IPS-18c (cell line): ENCODE measurements around the gene CHD9.

ENCODE experiments used
- H3K4me3 ChIP-seq: 2 replicates; pipeline ENCODE4 v1.7.0; 2013; ENCODE audit warnings: low read depth, mild to moderate bottlenecking, low read length, moderate library complexity; ENCODE audit not compliant: insufficient read depth
- H3K9me3 ChIP-seq: one replicate; pipeline ENCODE4 v1.6.1; 2013; ENCODE audit warnings: mild to moderate bottlenecking, low read length, moderate library complexity; ENCODE audit not compliant: control insufficient read depth, insufficient read depth

CHD9 gene

DNA sequence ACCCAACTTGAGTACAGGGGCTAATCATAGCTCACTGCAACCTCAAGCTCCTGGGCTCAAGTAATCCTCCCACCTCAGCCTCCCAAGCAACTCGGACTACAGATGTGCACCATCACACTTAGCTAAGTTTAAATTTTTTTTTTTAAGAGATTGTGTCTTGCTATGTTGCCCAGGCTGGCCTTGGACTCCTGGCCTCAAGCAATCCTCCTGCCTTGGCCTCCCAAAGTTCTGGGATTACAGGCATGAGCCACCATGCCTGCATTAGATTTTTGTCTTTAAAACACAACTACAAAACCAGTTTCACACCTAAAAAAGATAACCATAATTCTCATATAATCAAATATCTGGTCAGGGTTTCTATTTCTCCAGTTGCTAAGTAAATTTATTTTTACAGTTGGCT, 147.1 kb downstream of the CHD9 start:
- no peaks in the 10 kb centered on the region for H3K9me3 ChIP-seq
- no peak overlapping the region for H3K4me3 ChIP-seq

DNA sequence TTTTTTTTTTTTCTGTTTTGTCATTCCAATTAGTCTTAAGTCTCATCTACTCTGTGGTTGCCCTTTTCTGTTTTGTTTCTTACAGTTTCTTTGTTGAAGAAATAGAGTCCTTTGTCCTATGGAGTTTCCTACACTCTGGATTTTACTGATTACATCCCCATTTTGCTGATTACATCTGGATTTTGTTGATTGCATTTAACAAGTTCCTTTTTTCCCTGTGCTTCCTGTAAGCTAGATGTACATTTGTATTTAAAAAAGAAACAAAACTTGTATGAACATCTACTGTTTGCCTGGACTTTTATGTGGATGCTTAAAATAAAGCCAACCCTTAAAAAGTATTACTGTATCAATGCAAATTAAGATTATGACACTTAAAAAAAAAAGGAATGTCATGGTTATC, 147.6 kb downstream of the CHD9 start:
- no peaks in the 10 kb centered on the region for H3K9me3 ChIP-seq

DNA sequence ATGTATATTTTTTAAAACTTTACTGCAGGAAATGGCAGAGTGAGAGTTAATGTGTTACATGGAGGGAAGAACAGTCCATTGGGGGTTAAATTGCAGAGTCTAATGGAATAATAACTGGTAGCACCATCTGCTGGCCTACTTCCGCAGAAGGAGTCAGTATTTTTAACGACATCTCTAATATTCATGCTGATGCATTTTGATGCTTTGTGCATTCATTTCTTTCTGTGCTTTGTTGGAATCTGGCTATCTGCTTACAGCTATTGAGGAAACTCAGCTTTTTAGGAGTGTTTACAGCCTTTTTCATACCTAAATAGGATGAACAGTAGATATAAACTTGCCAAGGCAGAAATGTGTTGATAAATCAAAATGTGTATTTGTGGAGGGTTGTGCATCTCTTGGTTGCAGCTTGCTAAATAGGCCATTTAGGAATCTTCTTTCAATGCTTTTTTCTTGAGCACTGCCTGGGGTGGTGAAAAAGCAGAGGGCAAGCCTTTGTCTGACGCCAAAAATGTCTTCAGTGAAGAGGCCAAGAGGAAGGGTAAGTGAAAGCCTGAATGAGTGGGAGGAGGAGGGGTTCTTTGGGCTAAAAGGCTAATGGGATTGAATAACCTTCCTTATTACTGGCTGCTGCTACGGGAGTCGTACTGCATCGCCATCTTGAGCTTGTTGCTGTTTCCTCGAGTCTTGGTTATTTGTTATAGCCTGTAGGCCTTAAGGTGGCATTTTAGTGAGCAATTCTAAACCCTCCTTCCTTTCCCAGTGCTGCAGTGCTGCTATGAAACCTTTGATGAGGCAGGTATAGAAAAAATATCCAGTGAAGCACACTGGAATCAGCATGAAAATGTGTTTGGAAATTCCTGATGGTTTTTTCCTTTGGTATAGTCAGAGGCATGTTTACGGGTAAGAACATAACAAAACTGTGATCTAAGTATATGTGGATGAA, 153.3 kb downstream of the CHD9 start:
- H3K9me3 ChIP-seq: no peaks in the 10 kb centered on the region
- peak overlapping the region; percentile 43 for H3K4me3 ChIP-seq

More for the DNA sequence above, 147.6 kb downstream of the CHD9 start:
- H3K4me3 ChIP-seq: no peak overlapping the region

DNA sequence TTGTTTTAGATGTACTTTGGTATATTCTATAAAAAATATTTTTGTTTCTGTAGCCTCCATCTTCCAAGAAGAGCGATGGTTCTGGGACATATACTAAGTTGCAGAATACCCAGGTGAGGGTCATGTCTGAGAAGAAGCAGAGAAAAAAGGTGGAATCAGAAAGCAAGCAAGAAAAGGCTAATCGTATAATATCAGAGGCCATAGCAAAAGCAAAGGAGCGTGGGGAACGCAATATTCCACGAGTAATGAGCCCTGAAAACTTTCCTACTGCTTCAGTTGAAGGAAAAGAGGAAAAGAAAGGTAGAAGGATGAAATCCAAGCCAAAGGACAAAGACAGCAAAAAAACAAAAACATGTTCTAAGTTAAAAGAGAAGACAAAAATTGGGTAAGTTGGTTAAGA, 154.6 kb downstream of the CHD9 start:
- H3K9me3 ChIP-seq: no peaks in the 10 kb centered on the region
- H3K4me3 ChIP-seq: peak overlapping the region; percentile 32; the same call in 1 of the 2 replicates

DNA sequence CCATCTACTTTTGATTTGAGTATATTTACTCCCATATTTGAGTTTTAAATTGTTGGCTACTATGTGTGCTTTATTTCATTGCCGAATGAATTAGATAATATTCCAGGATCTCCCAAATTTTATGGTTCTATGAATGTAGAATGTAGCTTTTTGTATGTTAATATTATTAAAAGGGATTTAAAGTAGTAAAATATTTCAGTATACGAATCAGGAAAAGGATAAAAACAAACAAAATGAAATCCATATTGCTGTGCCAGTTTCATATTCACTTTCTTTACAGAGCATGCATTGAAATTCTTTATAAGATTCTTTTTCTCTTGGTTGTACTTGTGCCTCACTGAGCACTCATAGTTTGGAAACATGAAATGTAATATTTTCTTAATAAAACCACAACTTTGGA, 155.1 kb downstream of the CHD9 start:
- H3K4me3 ChIP-seq: no peak overlapping the region
- no peaks in the 10 kb centered on the region for H3K9me3 ChIP-seq

DNA sequence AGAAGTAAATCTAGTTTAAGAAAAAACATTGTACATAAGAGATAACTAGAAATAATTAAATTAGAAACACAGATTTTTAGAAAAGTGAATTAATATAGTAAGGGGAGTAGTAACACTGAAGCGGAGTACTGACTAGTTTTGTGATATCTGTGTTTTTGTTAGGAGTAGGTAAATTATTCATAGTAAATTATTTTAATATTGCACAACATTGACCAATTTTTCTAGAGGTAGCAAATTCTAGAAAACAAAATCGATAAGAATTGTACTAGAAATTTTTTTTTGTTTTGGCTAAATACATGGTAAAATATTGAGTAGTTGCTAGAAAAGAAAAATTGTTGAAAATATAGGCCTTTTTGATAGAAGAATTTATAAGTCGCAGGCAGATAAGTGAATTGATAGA, 156.5 kb downstream of the CHD9 start:
- H3K9me3 ChIP-seq: no peaks in the 10 kb centered on the region
- H3K4me3 ChIP-seq: no peak overlapping the region

DNA sequence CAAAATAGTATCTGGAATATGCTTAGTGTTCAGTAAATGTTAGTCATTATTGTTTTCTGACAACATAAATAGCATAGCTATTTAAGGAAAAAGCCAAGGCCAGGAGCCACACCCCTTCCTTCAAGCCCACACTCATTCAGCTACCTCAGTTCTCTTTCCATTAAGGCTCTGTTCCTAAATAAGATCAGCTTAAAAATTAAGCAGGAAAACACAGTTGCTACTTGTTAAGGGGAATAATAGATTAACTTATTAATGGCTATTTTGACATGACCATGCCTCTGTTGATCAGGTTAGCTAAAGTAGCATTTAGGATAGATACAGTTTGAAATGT, 158.1 kb downstream of the CHD9 start:
- no peaks in the 10 kb centered on the region for H3K9me3 ChIP-seq
- H3K4me3 ChIP-seq: no peak overlapping the region

DNA sequence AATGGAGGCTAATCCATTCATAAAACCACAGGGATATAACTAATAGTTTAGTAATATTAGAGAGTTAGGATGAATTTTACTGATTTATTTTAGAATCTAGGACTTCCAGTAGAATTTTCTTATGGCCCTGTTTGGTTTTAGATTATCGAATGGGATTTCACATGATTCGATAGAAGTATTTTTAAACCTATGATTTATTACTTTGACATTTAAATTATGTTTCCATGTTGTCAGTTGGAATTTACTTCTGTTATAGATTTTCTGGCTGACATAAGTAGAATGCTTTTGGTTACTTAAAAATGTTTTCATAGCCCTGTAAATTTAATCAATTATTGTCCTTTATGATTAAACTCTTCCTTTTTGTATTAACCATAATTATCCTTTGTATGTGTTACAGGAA, 158.8 kb downstream of the CHD9 start:
- no peak overlapping the region for H3K4me3 ChIP-seq
- H3K9me3 ChIP-seq: no peaks in the 10 kb centered on the region

DNA sequence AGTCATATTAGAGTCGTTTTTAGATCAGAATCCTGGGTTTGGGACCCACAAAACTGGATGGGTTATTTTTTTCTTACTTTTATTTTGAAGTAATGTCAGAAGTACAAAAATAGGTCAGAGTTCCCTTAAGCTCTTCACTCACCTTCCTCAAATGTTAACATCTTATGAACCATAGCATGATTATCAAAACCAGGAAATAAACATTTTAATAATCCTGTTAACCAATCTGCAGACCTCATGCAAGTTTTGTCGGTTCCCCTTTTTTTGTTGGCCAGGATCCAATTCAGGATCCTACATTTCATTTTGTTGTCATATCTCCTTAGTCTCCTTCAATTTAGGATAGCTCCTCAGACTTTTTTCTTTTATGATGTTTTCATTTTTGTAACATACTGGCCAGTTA, 162.0 kb downstream of the CHD9 start:
- H3K4me3 ChIP-seq: no peak overlapping the region

DNA sequence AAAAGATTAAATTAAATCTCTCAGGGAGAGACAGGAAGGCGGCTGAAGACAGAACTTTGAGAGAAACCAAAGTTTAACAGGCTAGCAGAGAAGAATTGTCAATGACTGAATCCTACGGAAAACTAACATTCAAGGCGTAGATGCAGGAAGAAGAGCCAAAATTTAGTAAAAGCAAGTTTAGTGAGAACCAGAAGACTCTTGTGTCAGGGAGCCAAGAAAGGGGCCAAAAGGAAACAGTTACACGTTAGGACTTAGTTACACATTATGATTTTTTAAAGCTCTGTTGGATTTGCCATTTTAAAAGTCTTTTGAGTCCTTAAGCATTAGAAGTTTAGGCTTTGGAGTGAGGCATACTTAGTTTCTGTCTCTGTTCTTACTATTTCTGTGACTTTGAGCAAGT, 164.6 kb downstream of the CHD9 start:
- Histone ChIP-seq H3K4me3 (no peak overlapping the region), H3K9me3 (no peaks in the 10 kb centered on the region)

More for the DNA sequence above, 162.0 kb downstream of the CHD9 start:
- no peaks in the 10 kb centered on the region for H3K9me3 ChIP-seq

DNA sequence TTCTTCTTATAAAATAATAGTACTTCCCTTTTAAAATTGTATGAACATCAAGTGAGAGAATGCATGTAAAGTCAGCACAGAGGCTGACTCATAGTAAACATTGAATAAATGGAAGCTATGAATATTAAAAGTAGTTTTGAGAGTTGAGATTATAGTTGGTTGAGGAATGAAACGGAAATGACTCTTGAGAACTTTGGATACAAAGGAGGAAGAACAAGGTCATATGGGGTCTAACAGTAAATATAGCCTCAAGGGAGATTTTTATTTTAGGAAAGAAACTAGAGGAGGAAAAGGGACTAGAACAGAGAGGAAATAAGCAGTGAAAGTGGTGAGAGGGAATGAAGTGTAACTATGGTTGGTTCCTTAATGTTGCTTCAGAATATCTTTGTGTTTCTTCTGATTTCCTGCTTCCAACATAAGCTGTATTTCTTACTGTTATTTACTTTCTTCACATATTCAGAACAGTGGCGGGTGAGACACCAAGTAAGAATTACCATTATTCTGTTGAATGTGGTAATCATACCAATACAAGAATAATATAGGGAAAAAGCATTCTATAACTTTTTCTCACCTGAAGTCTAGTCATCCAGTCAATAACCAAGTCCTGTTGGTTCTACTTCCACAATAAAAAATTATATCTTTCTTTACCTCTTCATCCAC, 165.1 kb downstream of the CHD9 start:
- H3K9me3 ChIP-seq: no peaks in the 10 kb centered on the region
- no peak overlapping the region for H3K4me3 ChIP-seq

DNA sequence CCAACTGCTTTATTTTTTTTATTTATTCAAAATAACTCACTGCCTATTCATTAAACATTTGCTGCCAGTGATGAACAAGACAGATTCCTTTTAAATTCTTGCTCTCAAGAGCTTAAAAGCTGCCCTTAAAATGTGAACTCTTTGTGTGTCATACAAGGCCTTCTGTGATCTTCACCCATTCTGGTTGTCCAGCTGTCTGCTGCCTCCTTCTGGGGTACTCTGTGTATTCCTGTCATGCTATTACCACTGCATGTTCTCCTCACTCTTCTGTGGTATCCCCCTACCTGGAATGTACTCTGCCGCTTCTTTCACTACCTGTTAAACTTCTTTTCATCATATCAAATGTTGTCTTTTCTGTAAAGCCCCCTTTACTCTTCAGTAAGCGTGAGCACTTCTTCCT, 165.8 kb downstream of the CHD9 start:
- H3K4me3 ChIP-seq: no peak overlapping the region

DNA sequence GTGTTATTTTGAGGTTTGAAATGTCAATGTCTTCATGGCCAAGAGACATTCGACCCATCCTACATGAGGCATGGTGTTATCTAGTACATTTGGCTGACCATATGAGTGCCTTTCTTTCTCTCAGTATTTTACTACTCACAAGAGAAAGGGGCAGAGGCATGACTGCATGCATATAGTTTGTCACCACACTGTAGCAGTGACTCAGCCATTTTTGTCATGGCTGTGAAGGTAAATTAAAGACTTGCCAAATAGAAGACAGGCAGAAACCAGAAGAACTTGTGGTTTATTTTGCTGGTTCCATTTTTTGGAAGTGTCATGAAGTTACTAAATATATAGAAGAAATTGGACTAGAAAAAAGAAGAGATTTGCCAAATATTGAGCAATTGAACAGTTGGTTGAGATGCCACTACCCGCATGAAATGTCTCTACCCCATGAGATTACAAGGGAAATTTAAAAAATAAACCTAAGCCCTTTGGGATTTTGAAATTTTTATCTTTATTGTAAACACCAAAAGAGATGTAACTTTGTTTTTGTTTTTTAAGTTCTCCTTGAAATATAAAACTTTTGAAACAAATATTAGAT, 170.3 kb downstream of the CHD9 start:
- Histone ChIP-seq H3K9me3 (no peaks in the 10 kb centered on the region), H3K4me3 (no peak overlapping the region)

More for the DNA sequence above, 165.8 kb downstream of the CHD9 start:
- no peaks in the 10 kb centered on the region for H3K9me3 ChIP-seq

DNA sequence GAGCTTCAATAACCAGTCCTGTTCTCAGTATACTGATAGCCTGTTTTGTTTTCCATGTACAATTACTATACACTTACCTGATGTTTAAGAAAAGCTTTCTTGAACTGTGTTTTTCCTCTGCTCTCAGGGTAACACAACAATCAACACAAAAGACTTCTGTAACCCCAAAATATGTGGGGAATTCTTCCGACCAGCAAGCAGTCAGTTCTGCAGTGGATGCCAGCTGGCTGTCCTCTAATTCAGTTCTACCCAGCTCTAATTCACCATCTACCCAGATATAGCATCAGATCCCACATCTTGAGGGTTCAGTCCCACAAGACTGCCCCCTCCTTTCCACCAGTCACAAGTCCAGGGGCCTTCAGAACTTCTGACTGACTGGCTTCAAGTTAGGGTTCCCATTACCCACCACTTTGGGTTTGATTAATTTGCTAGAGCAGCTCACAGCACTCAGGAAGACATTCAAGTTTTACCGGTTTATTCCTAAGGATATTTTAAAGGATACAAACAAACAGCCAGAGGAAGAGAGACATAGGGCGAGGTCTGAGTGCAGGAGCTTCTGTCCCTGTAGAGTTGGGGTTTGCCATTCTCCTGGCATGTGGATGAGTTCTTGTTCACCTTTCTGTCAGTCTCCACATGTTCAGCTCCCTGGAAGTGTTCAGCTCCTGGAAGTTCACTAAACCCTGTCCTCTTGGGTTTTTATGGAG, 178.2 kb downstream of the CHD9 start:
- H3K9me3 ChIP-seq: no peaks in the 10 kb centered on the region

DNA sequence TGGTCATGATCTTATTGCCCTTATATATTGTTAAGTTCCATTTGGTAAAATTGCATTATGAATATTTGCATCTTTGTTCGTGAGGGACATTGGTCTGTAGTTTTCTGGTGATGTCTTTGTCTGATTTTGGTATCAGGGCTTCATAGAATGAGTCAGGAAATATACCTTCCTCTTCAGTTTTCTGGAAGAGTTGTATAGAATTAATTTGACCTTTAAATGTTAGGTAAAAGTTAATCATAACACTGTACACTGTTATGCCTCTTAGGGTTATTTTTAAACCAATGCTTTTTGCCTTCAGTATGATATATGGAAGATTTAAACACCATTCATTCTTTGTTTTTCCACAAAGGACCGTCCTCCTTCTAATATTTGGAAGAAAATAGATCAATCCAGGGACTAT, 180.0 kb downstream of the CHD9 start:
- H3K9me3 ChIP-seq: no peaks in the 10 kb centered on the region
- no peak overlapping the region for H3K4me3 ChIP-seq

More for the DNA sequence above, 178.2 kb downstream of the CHD9 start:
- no peak overlapping the region for H3K4me3 ChIP-seq

DNA sequence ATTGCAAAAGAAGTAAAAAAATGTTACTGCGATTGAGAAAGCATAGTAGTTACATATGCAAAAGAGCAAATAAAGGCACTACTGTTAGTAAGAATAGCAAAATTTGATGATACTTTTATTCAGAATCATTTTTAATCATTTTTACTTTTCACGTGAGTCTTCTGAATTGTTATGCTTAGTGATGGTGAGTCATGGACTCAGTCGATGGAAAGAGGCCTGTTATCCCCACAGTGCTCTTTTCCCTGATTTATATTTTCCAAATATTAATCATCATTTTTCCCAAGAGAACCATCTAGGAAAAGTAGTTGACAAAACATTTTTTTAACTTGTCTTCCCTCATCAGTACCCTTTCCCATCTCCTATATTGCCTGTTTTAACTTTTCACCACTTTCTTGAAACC, 181.1 kb downstream of the CHD9 start:
- H3K9me3 ChIP-seq: no peaks in the 10 kb centered on the region
- H3K4me3 ChIP-seq: no peak overlapping the region

DNA sequence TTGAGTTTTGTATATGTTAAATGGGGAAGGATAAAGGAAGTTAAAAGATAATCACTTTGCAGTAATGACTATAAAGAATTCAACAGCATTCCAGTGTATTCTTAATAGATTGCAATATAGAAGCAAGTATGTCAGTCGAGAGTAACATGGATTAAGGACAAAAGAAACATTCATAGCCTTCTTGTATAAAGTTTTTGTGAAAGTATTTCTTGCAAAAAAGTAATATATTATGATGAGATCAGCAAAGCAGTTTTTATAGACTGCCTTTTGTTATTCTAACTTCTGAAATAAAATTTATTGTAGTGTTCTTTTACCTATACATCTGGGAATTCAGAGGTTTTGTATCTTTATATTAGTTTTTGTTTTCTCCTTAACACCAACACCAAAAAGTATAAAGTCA, 194.5 kb downstream of the CHD9 start:
- H3K4me3 ChIP-seq: no peak overlapping the region
- no peaks in the 10 kb centered on the region for H3K9me3 ChIP-seq
